Right atrium auricular region (tissue), 2 donors: ENCODE measurements around the gene PYROXD2. TPM values are rescaled to one million over a fixed set of nuclear protein-coding genes. Genes with fewer than 3 reads are reported as not detected.

Source experiments
- DNase-seq: peaks from one replicate; pipeline ENCODE4 v3.0.0-alpha.2; 2019; ENCODE audit warnings: low spot score
- H3K27ac ChIP-seq, 2 donors: fragments of 200-600 bp; sonication (generic); 1 replicate in 1 of 2; 2 replicates in 1 of 2; pipeline ENCODE4 v1.5.1; 2016 to 2019
- H3K27me3 ChIP-seq, 2 donors: fragments of 200-600 bp; sonication (generic); one replicate each; pipeline versions ENCODE4 v1.5.1 to v1.6.0; 2017 to 2019
- H3K36me3 ChIP-seq: fragments of 200-600 bp; sonication (generic); one replicate; pipeline ENCODE4 v1.5.1; 2016
- H3K4me1 ChIP-seq, 2 donors: fragments of 200-600 bp; sonication (generic); one replicate each; pipeline versions ENCODE4 v1.5.1 to v1.6.0; 2017 to 2019
- H3K4me3 ChIP-seq, 2 donors: fragments of 200-600 bp; sonication (generic); 1 replicate in 1 of 2; 2 replicates in 1 of 2; pipeline ENCODE4 v1.5.1; 2017 to 2019; ENCODE audit warnings: mild to moderate bottlenecking in 1 of 2, moderate library complexity in 1 of 2
- H3K9me3 ChIP-seq, 2 donors: fragments of 200-600 bp; sonication (generic); one replicate each; pipeline ENCODE4 v1.5.1; 2019
- total RNA-seq, 2 donors: library from RNA; depleted of rRNA; stranded (reverse); fragments of >200 nt; gene quantifications; one replicate each; pipeline ENCODE4 v1.1.0, GENCODE V29; 2016
- TF ChIP-seq, protein P1 (sequence below), 2 donors: fragments of 200-600 bp; sonication (generic); IDR thresholded peaks; one replicate each; pipeline ENCODE4 v1.5.1; 2019; ENCODE audit warnings: antibody characterized with exemption in 2 of 2

Gene PYROXD2
- total RNA-seq, 2 donors from 2014 or later: 1.8 to 5.2 TPM

DNA sequence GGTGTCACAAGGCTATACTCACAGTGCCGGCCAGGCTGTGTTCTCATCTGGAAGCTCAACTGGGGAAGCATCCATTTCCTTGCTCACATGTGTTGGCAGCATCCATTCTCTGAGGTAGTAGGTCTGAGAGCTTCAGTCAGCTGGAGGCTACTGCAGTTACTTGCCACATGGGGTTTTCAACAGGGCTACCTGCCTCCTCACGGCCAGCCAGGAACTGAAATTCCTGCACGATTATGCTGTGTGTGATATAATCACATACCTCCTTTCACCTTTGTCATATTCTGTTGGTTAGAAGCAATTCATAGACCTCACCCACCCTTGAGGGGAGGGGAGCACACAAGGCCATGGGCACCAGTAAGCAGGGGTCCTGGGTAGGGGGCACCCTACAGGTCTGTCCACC, 37.4 kb downstream of the PYROXD2 start:
- Histone ChIP-seq H3K9me3 (peaks cover 0 to 8% of the 10 kb centered on the region in 2 donors), H3K4me1 (no peaks in the 10 kb centered on the region), H3K27ac (no peak overlapping the region), H3K36me3 (no peaks in the 10 kb centered on the region), H3K4me3 (no peak overlapping the region), H3K27me3 (no peaks in the 10 kb centered on the region)
- no peak for DNase-seq
- TF ChIP-seq, protein P1, sequence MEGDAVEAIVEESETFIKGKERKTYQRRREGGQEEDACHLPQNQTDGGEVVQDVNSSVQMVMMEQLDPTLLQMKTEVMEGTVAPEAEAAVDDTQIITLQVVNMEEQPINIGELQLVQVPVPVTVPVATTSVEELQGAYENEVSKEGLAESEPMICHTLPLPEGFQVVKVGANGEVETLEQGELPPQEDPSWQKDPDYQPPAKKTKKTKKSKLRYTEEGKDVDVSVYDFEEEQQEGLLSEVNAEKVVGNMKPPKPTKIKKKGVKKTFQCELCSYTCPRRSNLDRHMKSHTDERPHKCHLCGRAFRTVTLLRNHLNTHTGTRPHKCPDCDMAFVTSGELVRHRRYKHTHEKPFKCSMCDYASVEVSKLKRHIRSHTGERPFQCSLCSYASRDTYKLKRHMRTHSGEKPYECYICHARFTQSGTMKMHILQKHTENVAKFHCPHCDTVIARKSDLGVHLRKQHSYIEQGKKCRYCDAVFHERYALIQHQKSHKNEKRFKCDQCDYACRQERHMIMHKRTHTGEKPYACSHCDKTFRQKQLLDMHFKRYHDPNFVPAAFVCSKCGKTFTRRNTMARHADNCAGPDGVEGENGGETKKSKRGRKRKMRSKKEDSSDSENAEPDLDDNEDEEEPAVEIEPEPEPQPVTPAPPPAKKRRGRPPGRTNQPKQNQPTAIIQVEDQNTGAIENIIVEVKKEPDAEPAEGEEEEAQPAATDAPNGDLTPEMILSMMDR (IDR thresholded peaks at IDR 0.05): no peak

DNA sequence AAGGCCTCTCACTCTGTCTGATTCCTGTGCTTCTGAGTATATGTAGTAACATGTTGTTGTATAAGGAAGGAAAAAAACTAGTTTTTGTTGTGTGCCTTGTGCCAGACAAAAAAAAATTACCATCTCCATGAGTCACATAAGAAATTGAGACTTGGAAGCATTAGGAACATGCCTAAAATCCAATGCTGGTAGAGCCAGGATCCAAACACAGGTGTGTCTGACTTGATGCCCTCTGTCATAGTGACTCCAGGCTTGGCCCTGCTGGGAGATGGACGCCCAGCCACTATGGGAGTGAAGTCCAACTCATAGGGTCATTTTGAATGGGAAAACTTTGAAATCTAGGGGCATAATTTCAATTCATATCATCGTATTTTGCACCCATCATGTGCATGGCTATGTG, 38.0 kb downstream of the PYROXD2 start:
- no peaks in the 10 kb centered on the region for H3K27me3 ChIP-seq
- H3K27ac ChIP-seq: no peak overlapping the region
- TF ChIP-seq, protein P1 (IDR thresholded peaks at IDR 0.05): no peak
- DNase-seq: no peak
- no peaks in the 10 kb centered on the region for H3K4me1 ChIP-seq
- H3K4me3 ChIP-seq: no peak overlapping the region
- peaks cover 0 to 8% of the 10 kb centered on the region in 2 donors for H3K9me3 ChIP-seq
- no peaks in the 10 kb centered on the region for H3K36me3 ChIP-seq

DNA sequence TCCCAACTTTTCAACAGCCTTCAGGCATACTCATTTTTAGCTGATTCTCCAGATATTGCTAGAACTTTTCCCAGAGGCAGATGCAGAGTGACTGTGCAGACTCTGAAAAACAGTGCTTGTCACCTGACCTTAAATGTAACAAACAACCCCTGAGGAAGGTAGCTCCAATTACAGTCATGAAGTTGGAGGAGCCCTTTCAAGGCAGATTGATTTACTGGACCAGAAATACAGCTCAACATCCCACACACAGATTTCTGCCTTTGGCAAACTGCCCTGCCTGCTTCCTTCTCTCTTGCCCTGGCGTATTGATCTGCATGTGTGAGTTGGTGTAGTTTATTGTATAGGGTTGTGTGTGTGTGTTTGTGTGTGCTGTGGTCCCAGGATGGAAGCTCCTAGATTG, 38.5 kb downstream of the PYROXD2 start:
- no peak overlapping the region for H3K4me3 ChIP-seq
- TF ChIP-seq, protein P1 (IDR thresholded peaks at IDR 0.05): no peak
- H3K9me3 ChIP-seq: peaks cover 0 to 8% of the 10 kb centered on the region in 2 donors
- H3K4me1 ChIP-seq: peaks cover 0 to under 1% of the 10 kb centered on the region in 2 donors
- H3K27ac ChIP-seq: no peak overlapping the region
- no peaks in the 10 kb centered on the region for H3K27me3 ChIP-seq
- no peaks in the 10 kb centered on the region for H3K36me3 ChIP-seq
- no peak for DNase-seq

DNA sequence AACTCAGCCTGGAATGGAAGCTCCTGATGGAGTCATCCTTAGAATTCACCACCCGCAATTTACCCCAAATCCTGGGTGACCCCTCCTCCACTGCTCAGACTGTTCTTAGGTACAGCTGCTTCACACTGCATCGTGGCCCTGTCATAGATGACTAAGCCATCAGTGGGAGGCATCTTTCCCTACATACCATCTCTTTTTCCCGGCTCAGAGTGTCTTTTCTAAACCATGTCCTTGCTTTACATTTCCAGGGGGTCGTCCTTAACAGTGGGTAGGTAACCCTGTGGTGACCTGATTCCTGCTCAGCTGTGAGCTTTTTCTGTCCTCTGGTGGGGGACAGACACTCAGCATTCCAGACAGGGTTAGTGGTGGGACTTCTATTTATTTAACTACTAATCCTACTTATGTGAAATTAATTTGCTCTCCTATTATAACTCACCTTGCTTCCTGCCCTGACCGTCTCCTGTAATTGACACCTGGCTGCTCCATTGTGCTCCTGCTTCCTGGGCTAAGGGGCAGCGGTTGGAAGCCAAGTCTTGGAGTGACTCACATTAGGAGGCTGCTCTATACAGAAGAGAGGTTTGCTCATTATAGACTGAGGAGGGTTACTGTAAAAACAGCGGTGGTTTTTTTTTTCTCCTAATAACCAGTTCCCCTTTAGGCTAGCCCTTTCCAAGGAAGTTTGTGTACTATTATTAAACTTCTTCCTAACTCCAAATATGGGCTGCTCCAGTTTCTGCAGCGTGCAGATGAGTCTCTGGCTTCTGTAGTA, 40.6 kb downstream of the PYROXD2 start:
- no peak overlapping the region for H3K27ac ChIP-seq
- H3K27me3 ChIP-seq: no peaks in the 10 kb centered on the region
- no peak for DNase-seq
- H3K4me3 ChIP-seq: no peak overlapping the region
- peaks cover 0 to 7% of the 10 kb centered on the region in 2 donors for H3K4me1 ChIP-seq
- H3K9me3 ChIP-seq: peaks cover 0 to 8% of the 10 kb centered on the region in 2 donors
- TF ChIP-seq, protein P1 (IDR thresholded peaks at IDR 0.05): no peak
- no peaks in the 10 kb centered on the region for H3K36me3 ChIP-seq

DNA sequence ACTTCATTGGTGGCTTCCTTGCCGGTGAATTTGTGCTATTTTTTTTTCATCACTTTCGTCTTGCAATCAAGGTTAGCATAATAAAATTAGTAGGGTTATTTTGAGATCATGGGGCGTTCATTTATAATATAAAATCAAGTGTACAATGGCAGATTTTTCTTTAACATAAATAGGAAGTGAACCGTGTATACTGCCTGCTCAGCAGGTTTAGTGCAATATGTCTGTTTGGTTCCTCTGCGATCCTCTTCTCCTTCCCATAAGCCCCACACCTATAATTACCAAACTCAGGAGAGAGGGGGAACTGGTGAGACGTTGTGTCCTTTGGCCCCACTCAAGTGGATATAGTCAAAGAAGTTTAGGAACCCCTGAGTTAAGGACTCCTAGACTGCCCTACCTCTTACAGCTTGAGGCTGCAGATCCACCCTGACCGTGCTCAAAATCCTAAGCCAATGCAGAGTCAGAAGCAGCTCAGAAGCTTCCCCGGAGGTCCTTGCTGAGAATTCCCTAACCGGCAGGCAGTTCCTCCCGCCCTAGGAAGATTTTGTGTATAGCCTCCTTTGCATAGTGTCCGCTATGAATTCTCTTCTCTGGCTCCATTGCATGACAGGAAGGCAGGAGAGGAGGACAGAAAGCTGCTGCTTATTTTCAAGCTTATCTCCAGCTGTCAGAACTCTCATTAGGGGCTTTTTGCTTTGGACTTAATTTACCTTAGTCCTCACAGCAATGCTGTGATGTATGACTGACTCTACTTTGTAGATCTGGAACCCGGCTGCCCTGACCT, 41.5 kb downstream of the PYROXD2 start:
- H3K27ac ChIP-seq: no peak overlapping the region
- peaks cover 0 to 8% of the 10 kb centered on the region in 2 donors for H3K9me3 ChIP-seq
- H3K27me3 ChIP-seq: no peaks in the 10 kb centered on the region
- TF ChIP-seq, protein P1 (IDR thresholded peaks at IDR 0.05): no peak
- no peak overlapping the region for H3K4me3 ChIP-seq
- no peak for DNase-seq
- H3K4me1 ChIP-seq: peaks cover 0 to 7% of the 10 kb centered on the region in 2 donors
- H3K36me3 ChIP-seq: no peaks in the 10 kb centered on the region
